ENCODE data around the gene TLR7.

- TF ChIP-seq, protein P1, sequence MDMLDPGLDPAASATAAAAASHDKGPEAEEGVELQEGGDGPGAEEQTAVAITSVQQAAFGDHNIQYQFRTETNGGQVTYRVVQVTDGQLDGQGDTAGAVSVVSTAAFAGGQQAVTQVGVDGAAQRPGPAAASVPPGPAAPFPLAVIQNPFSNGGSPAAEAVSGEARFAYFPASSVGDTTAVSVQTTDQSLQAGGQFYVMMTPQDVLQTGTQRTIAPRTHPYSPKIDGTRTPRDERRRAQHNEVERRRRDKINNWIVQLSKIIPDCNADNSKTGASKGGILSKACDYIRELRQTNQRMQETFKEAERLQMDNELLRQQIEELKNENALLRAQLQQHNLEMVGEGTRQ (IDR thresholded peaks at IDR 0.05; ENCODE audit: low read depth, low read length), result no peak
- TF ChIP-seq, protein P2, sequence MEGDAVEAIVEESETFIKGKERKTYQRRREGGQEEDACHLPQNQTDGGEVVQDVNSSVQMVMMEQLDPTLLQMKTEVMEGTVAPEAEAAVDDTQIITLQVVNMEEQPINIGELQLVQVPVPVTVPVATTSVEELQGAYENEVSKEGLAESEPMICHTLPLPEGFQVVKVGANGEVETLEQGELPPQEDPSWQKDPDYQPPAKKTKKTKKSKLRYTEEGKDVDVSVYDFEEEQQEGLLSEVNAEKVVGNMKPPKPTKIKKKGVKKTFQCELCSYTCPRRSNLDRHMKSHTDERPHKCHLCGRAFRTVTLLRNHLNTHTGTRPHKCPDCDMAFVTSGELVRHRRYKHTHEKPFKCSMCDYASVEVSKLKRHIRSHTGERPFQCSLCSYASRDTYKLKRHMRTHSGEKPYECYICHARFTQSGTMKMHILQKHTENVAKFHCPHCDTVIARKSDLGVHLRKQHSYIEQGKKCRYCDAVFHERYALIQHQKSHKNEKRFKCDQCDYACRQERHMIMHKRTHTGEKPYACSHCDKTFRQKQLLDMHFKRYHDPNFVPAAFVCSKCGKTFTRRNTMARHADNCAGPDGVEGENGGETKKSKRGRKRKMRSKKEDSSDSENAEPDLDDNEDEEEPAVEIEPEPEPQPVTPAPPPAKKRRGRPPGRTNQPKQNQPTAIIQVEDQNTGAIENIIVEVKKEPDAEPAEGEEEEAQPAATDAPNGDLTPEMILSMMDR (conservative IDR thresholded peaks at IDR 0.05; ENCODE audit: low read depth, low read length), result no peak
- TF ChIP-seq POLR2A (IDR thresholded peaks at IDR 0.05; ENCODE audit: low read depth, low read length) (no peak), NFE2L2 (IDR thresholded peaks at IDR 0.05; ENCODE audit: low read depth, low read length) (no peak), RAD21 (IDR thresholded peaks at IDR 0.05; ENCODE audit: low read length) (no peak), MXI1 (IDR thresholded peaks at IDR 0.05; ENCODE audit: borderline replicate concordance, low read depth, low read length) (no peak), FOS (IDR thresholded peaks at IDR 0.05; ENCODE audit: low read depth, low read length) (no peak)
Observed at GRCh38 chrX:12892716-12893115, 25.8 kb downstream of the TLR7 start.
